Suprapubic skin (tissue), 3 donors: Measurements from ENCODE around the gene TP73.

Source experiments
- CTCF ChIP-seq, 2 donors: fragments of 200-600 bp in 1 of 2; fragments of 450-650 bp in 1 of 2; sonication (generic) in 1 of 2; IDR thresholded peaks; one replicate each; pipeline ENCODE4 v1.5.1; 2016 to 2019; ENCODE audit warnings: antibody characterized with exemption in 2 of 2, mild to moderate bottlenecking in 1 of 2, moderate library complexity in 1 of 2
- POLR2A ChIP-seq, 2 donors: fragments of 450-650 bp; IDR thresholded peaks; one replicate each; pipeline ENCODE4 v1.6.1; 2017; ENCODE audit warnings: antibody characterized with exemption in 2 of 2, mild to moderate bottlenecking in 2 of 2, moderate library complexity in 2 of 2

- TF ChIP-seq CTCF (IDR thresholded peaks at IDR 0.05) = no peak
- no peak for TF ChIP-seq POLR2A (IDR thresholded peaks at IDR 0.05)
Measured at GRCh38 chr1:3683992-3684391, 31.7 kb downstream of the TP73 start.
